PFSK-1 (cell line): Measurements from ENCODE around the gene BGN.

ENCODE experiments used
- FOXP2 ChIP-seq: optimal IDR thresholded peaks from 2 replicates; pipeline ENCODE3; 2011; ENCODE audit warnings: borderline replicate concordance, control low read depth, inconsistent platforms; ENCODE audit not compliant: insufficient read depth; ENCODE audit errors: extremely low read length, extremely low read depth
- POLR2AphosphoS5 ChIP-seq: IDR thresholded peaks from 2 replicates; pipeline ENCODE4 v1.6.1; 2012; ENCODE audit warnings: low read depth, mild to moderate bottlenecking, control low read depth, low read length, moderate library complexity
- REST ChIP-seq, 2 experiments: IDR thresholded peaks; 2 replicates each; pipeline versions ENCODE4 v1.6.1 to v1.8.0; 2011 to 2012; ENCODE audit warnings: low read depth in 2 of 2, low read length in 2 of 2, control low read depth in 1 of 2, inconsistent platforms in 1 of 2, mild to moderate bottlenecking in 1 of 2, moderate library complexity in 1 of 2; ENCODE audit not compliant: insufficient read depth in 1 of 2
- SIN3A ChIP-seq: IDR thresholded peaks from 2 replicates; pipeline ENCODE4 v1.6.1; 2012; ENCODE audit warnings: mild to moderate bottlenecking, low read length, moderate library complexity, borderline replicate concordance; ENCODE audit not compliant: insufficient read depth
- TAF1 ChIP-seq: IDR thresholded peaks from 2 replicates; pipeline ENCODE4 v1.6.1; 2012; ENCODE audit warnings: low read length, control low read depth, borderline replicate concordance; ENCODE audit not compliant: insufficient read depth

The BGN gene

GRCh38 chrX:153525451-153525850 is 30.7 kb downstream of the BGN start:
- TF ChIP-seq TAF1, result no peak
- TF ChIP-seq FOXP2, result no peak
- no peak for TF ChIP-seq REST (IDR thresholded peaks at IDR 0.05; ENCODE audit: insufficient read depth in 1 of 2, low read depth in 2 of 2, low read length in 2 of 2)
- TF ChIP-seq POLR2AphosphoS5, result no peak
- TF ChIP-seq SIN3A, result no peak

DNA sequence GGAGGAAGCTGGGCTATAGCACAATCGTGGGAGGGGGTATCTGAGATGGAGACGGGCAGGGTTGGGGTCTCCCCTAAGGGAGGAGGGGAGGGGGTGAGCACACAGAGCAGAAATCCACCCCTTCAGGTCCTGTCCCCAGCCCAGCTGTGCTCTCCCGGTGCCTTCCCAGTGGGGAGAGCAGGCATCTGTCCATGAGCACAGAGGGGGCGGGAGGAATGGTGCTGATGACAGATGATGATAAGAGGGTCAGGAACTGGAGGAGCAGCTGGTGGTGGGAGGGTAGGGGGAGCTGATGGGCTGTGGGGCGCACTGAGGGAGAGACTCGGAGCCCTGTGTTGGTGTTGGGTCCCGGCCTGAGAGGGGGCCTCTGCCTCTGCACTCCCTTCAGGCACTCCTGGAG is 31.3 kb downstream of the BGN start:
- TF ChIP-seq REST (IDR thresholded peaks at IDR 0.05; ENCODE audit: insufficient read depth in 1 of 2, low read depth in 2 of 2, low read length in 2 of 2) (no peak), SIN3A (no peak), FOXP2 (no peak), POLR2AphosphoS5 (no peak), TAF1 (no peak)

DNA sequence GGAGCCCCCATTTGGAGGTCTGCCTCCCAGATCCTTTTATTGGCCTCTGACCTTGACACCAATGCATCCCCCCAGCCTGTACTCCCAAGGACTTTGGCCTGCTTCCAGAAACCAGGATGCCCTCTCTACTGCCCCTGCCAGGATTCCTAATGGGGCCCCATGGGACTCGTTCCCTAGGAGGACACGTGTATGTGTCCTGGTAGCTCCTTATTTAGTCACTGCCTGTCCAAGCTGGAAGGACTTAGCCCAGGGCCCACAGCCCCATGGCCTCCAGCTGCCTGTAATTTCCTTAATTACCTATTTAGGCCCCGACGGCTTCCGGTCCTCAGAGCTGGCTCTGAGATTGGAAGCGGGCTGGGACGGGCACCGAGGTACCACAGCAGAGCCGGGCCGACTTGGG is 32.0 kb downstream of the BGN start:
- TF ChIP-seq TAF1 (no peak), REST (IDR thresholded peaks at IDR 0.05; ENCODE audit: insufficient read depth in 1 of 2, low read depth in 2 of 2, low read length in 2 of 2) (no peak), POLR2AphosphoS5 (no peak), FOXP2 (no peak), SIN3A (no peak)

DNA sequence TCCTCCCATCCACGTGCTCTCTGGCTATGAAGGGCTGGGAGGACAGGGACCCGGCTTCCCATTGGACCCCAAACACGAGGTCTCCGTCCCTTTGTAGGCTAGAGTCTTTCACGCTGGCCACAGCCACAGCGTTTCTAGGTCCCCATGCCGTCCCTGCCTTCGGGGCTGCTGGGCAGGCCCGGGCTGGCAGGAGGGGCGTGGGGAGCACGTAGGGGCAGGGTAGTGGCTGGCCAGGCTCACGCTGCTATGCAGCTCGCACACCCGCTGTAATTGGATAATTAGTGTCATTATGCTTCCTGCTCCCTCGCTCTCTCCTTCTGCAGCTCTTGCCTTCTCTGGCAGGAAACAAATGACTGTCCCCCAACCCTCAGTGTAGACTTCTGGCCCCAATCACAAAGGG is 32.4 kb downstream of the BGN start:
- TF ChIP-seq REST (IDR thresholded peaks at IDR 0.05; ENCODE audit: insufficient read depth in 1 of 2, low read depth in 2 of 2, low read length in 2 of 2) (no peak), SIN3A (no peak), POLR2AphosphoS5 (no peak), FOXP2 (no peak), TAF1 (no peak)
